Measurements from ENCODE around the gene KIAA1217. TPM values are rescaled to one million over a fixed set of nuclear protein-coding genes. Genes with fewer than 3 reads are reported as not detected.

The KIAA1217 gene
- total and polyA plus RNA-seq, 7 experiments from 2014 or later = 0.03 to 2.1 (median 0.15) TPM; not detected in 4

- DNase-seq = no peak
- Mint-ChIP-seq H3K27me3 (peaks cover under 1 to 23% (median 10%) of the 10 kb centered on the region in 5 donors), H3K4me3 (no peak overlapping the region), H3K4me1 (peaks cover 0 to 1% (median 0%) of the 10 kb centered on the region in 7 donors), H3K36me3 (no peaks in the 10 kb centered on the region), H3K27ac (no peak overlapping the region), H3K9me3 (peaks cover 0 to 2% (median 0%) of the 10 kb centered on the region in 11 donors)
- no peak for ATAC-seq
- no peak overlapping the region for H3K4me3 ChIP-seq (ENCODE audit: low read length)
- H3K36me3 ChIP-seq (ENCODE audit: control insufficient read depth in 2 of 3, insufficient read depth in 3 of 3, low read length in 3 of 3) = no peaks in the 10 kb centered on the region
- H3K4me1 ChIP-seq (ENCODE audit: control insufficient read depth in 2 of 2, insufficient read depth in 2 of 2, low read length in 2 of 2) = no peaks in the 10 kb centered on the region
- H3K9me3 ChIP-seq (ENCODE audit: control insufficient read depth in 2 of 3, low read length in 3 of 3) = no peaks in the 10 kb centered on the region
- H3K27ac ChIP-seq (ENCODE audit: low read depth, low read length) = no peak overlapping the region
- H3K27me3 ChIP-seq (ENCODE audit: control insufficient read depth in 2 of 2, insufficient read depth in 2 of 2, low read length in 2 of 2) = no peaks in the 10 kb centered on the region
- intact Hi-C loops (cut with micrococcal nuclease) = no loop called here
- ChIA-PET POLR2A (no interaction called here), CTCF (no interaction called here)
Measured at GRCh38 chr10:24569330-24569796, 360.4 kb downstream of the KIAA1217 start.

DNA sequence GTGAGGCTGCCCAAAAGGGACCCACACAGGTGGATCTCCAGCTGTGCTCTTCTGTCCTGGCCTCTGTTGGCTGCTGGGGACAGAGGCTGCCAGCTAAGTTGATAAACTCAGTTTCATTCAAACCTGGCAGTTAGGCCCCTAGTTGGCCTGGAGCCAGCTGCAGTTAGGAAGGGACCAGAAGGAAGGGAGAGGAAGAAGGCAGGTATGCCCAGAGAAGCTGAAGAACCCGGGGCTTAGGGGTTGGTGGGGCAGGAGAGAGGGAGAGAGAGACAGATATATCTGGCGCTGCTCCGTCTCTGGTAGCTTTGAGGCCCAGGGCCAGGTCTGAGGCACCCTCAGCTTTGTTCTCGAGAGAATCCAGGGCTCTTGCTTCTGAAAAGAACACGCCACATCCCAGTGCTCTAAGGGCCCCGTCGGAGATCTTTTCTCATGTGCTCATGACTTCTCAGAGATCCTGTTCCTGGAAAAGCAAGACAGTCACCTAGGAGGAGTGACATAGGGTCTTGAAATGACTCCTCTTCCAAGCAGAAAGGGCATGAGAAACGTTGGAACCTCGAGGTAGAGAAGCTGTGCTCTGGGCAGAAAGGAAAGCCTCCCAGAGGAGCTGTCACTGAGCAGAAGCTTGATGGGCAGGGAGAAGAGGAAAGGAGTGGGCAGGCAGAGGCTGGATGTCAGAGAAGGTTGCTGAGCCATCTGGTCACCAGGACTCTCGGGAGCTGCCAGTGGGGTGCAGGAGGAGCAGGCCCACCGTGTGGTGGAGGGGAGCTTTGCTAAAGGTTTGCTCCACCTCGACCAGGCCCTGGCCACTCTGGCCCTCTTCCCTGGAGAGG is 361.1 kb downstream of the KIAA1217 start:
- ChIA-PET CTCF (no interaction called here), POLR2A (no interaction called here)
- H3K27me3 Mint-ChIP-seq = peaks cover 2 to 27% (median 10%) of the 10 kb centered on the region in 5 donors
- Histone ChIP-seq H3K4me1 (ENCODE audit: control insufficient read depth in 2 of 2, insufficient read depth in 2 of 2, low read length in 2 of 2) (no peaks in the 10 kb centered on the region), H3K4me3 (ENCODE audit: low read length) (no peak overlapping the region), H3K27me3 (ENCODE audit: control insufficient read depth in 2 of 2, insufficient read depth in 2 of 2, low read length in 2 of 2) (no peaks in the 10 kb centered on the region), H3K9me3 (ENCODE audit: control insufficient read depth in 2 of 3, low read length in 3 of 3) (no peaks in the 10 kb centered on the region), H3K27ac (ENCODE audit: low read depth, low read length) (no peak overlapping the region), H3K36me3 (ENCODE audit: control insufficient read depth in 2 of 3, insufficient read depth in 3 of 3, low read length in 3 of 3) (no peaks in the 10 kb centered on the region)
- no peak overlapping the region for H3K4me3 Mint-ChIP-seq
- ATAC-seq = no peak
- peaks cover 0 to 2% (median 0%) of the 10 kb centered on the region in 11 donors for H3K9me3 Mint-ChIP-seq
- H3K27ac Mint-ChIP-seq = no peak overlapping the region
- no peak for DNase-seq
- intact Hi-C loops (cut with micrococcal nuclease) = no loop called here
- peaks cover 0 to 7% (median 0%) of the 10 kb centered on the region in 7 donors for H3K4me1 Mint-ChIP-seq
- no peaks in the 10 kb centered on the region for H3K36me3 Mint-ChIP-seq

GRCh38 chr10:24570658-24571426 is 361.9 kb downstream of the KIAA1217 start:
- Histone ChIP-seq H3K27ac (ENCODE audit: low read depth, low read length) (no peak overlapping the region), H3K4me1 (ENCODE audit: control insufficient read depth in 2 of 2, insufficient read depth in 2 of 2, low read length in 2 of 2) (no peaks in the 10 kb centered on the region), H3K9me3 (ENCODE audit: control insufficient read depth in 2 of 3, low read length in 3 of 3) (no peaks in the 10 kb centered on the region), H3K27me3 (ENCODE audit: control insufficient read depth in 2 of 2, insufficient read depth in 2 of 2, low read length in 2 of 2) (no peaks in the 10 kb centered on the region), H3K36me3 (ENCODE audit: control insufficient read depth in 2 of 3, insufficient read depth in 3 of 3, low read length in 3 of 3) (no peaks in the 10 kb centered on the region), H3K4me3 (ENCODE audit: low read length) (no peak overlapping the region)
- ChIA-PET POLR2A (no interaction called here), CTCF (no interaction called here)
- ATAC-seq (no peak), DNase-seq (no peak)
- Mint-ChIP-seq H3K27me3 (peaks cover 3 to 27% (median 13%) of the 10 kb centered on the region in 5 donors), H3K4me3 (no peak overlapping the region), H3K9me3 (peaks cover 0 to 2% (median 0%) of the 10 kb centered on the region in 11 donors), H3K36me3 (no peaks in the 10 kb centered on the region), H3K27ac (peak overlapping the region in 1 of 9 donors; percentile 46), H3K4me1 (peaks cover 0 to 12% (median 3%) of the 10 kb centered on the region in 7 donors)
- intact Hi-C loops (cut with micrococcal nuclease) = no loop called here

GRCh38 chr10:24571870-24572450 is 363.0 kb downstream of the KIAA1217 start:
- H3K9me3 ChIP-seq (ENCODE audit: control insufficient read depth in 2 of 3, low read length in 3 of 3) = no peaks in the 10 kb centered on the region
- Mint-ChIP-seq H3K27me3 (peaks cover 5 to 27% (median 13%) of the 10 kb centered on the region in 5 donors), H3K9me3 (peaks cover 0 to 2% (median 0%) of the 10 kb centered on the region in 11 donors), H3K36me3 (no peaks in the 10 kb centered on the region), H3K4me1 (peaks cover 0 to 12% (median 3%) of the 10 kb centered on the region in 7 donors), H3K27ac (no peak overlapping the region), H3K4me3 (no peak overlapping the region)
- H3K4me3 ChIP-seq (ENCODE audit: low read length) = no peak overlapping the region
- H3K27ac ChIP-seq (ENCODE audit: low read depth, low read length) = no peak overlapping the region
- H3K27me3 ChIP-seq (ENCODE audit: control insufficient read depth in 2 of 2, insufficient read depth in 2 of 2, low read length in 2 of 2) = no peaks in the 10 kb centered on the region
- H3K4me1 ChIP-seq (ENCODE audit: control insufficient read depth in 2 of 2, insufficient read depth in 2 of 2, low read length in 2 of 2) = no peaks in the 10 kb centered on the region
- H3K36me3 ChIP-seq (ENCODE audit: control insufficient read depth in 2 of 3, insufficient read depth in 3 of 3, low read length in 3 of 3) = no peaks in the 10 kb centered on the region
- ATAC-seq = no peak
- ChIA-PET POLR2A (no interaction called here), CTCF (no interaction called here)
- DNase-seq = no peak
- intact Hi-C loops (cut with micrococcal nuclease) = no loop called here

DNA sequence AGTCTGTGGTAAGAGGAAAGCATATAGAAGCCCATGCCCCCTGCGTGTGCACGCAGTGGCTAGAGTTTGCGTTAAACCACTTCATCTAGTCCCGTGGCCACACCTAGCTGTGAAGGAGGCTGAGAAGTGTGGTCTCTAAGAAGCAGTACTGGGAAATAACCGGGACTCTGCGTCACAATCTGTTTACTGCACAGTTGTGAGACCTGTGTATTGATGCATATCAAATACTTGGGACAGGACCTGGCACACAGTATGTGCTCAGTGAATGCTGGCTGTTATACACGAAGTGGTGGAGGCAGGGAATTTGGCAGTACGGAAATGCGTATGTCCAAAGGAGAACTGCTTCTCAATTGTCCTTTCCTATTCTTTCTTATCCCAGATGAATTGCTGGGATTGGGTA is 365.2 kb downstream of the KIAA1217 start:
- H3K27me3 ChIP-seq (ENCODE audit: control insufficient read depth in 2 of 2, insufficient read depth in 2 of 2, low read length in 2 of 2) = no peaks in the 10 kb centered on the region
- no peaks in the 10 kb centered on the region for H3K4me1 ChIP-seq (ENCODE audit: control insufficient read depth in 2 of 2, insufficient read depth in 2 of 2, low read length in 2 of 2)
- ChIA-PET POLR2A (no interaction called here), CTCF (no interaction called here)
- H3K4me3 ChIP-seq (ENCODE audit: low read length) = no peak overlapping the region
- Mint-ChIP-seq H3K36me3 (no peaks in the 10 kb centered on the region), H3K4me1 (peaks cover 0 to 12% (median 3%) of the 10 kb centered on the region in 7 donors), H3K27ac (no peak overlapping the region), H3K9me3 (peaks cover 0 to 2% (median 0%) of the 10 kb centered on the region in 11 donors), H3K27me3 (peaks cover 5 to 27% (median 16%) of the 10 kb centered on the region in 5 donors), H3K4me3 (no peak overlapping the region)
- intact Hi-C loops (cut with micrococcal nuclease) = no loop called here
- H3K27ac ChIP-seq (ENCODE audit: low read depth, low read length) = no peak overlapping the region
- no peak for ATAC-seq
- no peaks in the 10 kb centered on the region for H3K36me3 ChIP-seq (ENCODE audit: control insufficient read depth in 2 of 3, insufficient read depth in 3 of 3, low read length in 3 of 3)
- no peaks in the 10 kb centered on the region for H3K9me3 ChIP-seq (ENCODE audit: control insufficient read depth in 2 of 3, low read length in 3 of 3)
- no peak for DNase-seq

DNA sequence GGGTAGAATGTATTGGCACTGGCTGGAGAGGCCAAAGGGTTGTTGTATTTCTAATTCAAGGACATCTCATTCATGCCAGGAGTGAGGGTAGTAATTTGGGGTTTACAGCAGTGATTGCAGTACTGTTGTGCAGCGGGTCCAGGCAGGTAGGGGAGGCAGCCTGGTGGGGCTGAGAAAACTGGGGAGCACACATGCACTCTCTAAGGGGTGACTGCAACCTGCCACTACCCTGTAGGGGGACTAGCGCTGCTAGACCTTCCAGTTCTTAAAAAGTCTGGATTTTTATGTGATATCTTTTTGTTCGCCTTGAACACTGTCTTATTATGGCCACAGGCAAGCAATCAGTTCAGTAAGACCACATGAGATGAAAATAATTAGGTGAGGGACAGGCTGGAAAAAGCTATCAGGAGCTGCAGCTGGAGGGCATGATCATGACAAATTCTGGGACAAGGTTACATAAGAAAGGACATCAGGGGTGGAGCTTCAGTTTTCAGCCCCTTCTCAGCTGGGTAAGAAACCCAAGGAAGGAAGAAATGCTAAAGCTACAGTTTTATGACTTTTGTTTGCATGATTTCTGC is 365.7 kb downstream of the KIAA1217 start:
- DNase-seq (no peak), ATAC-seq (no peak)
- ChIA-PET CTCF (no interaction called here), POLR2A (no interaction called here)
- intact Hi-C loops (cut with micrococcal nuclease) = no loop called here
- Histone ChIP-seq H3K4me3 (ENCODE audit: low read length) (no peak overlapping the region), H3K4me1 (ENCODE audit: control insufficient read depth in 2 of 2, insufficient read depth in 2 of 2, low read length in 2 of 2) (no peaks in the 10 kb centered on the region), H3K27ac (ENCODE audit: low read depth, low read length) (no peak overlapping the region), H3K27me3 (ENCODE audit: control insufficient read depth in 2 of 2, insufficient read depth in 2 of 2, low read length in 2 of 2) (no peaks in the 10 kb centered on the region), H3K36me3 (ENCODE audit: control insufficient read depth in 2 of 3, insufficient read depth in 3 of 3, low read length in 3 of 3) (no peaks in the 10 kb centered on the region), H3K9me3 (ENCODE audit: control insufficient read depth in 2 of 3, low read length in 3 of 3) (no peaks in the 10 kb centered on the region)
- H3K9me3 Mint-ChIP-seq = peaks cover 0 to 2% (median 0%) of the 10 kb centered on the region in 11 donors
- H3K27me3 Mint-ChIP-seq = peaks cover 5 to 24% (median 16%) of the 10 kb centered on the region in 5 donors
- no peaks in the 10 kb centered on the region for H3K36me3 Mint-ChIP-seq
- H3K27ac Mint-ChIP-seq = no peak overlapping the region
- H3K4me3 Mint-ChIP-seq = no peak overlapping the region
- peaks cover 0 to 12% (median 3%) of the 10 kb centered on the region in 7 donors for H3K4me1 Mint-ChIP-seq
